ENCODE data around the gene ADARB2. TPM values are rescaled to one million over a fixed set of nuclear protein-coding genes. Genes with fewer than 3 reads are reported as not detected.

Gene ADARB2
- polyA plus RNA-seq, 1 of the 3 experiments (the other 2 are of a cell fraction) = not detected

GRCh38 chr10:1297566-1298301 lies 439.6 kb downstream of the ADARB2 start:
- ChIA-PET CTCF (interaction anchor here (0.7 to 6.2 kb wide), 7 partner anchors 25 to 607 kb away, joined by 3 to 23 read pairs (median 3); partner anchors contain the start of gene ADARB2), POLR2A (interaction anchor here (0.6 to 1.3 kb wide), 2 partner anchors 20 to 26 kb away, joined by 3 read pairs; no protein-coding TSS in a partner anchor)
- peak overlapping the region in 1 of 2 experiments; percentile 100; a peak in 2 of 4 replicates for H3K27ac ChIP-seq (ENCODE audit: low read depth in 2 of 2, low read length in 1 of 2)
- H3K4me3 ChIP-seq (ENCODE audit: low read depth in 2 of 2, low read length in 1 of 2) = no peak overlapping the region
- no peaks in the 10 kb centered on the region for H3K36me3 ChIP-seq (replicated peaks in 1 of 2; ENCODE audit: control insufficient read depth in 1 of 2, insufficient read depth in 2 of 2, low read length in 1 of 2)
- DNase-seq = peak; percentile 59
- no peaks in the 10 kb centered on the region for H3K9me2 ChIP-seq
- peaks cover 0 to 51% of the 10 kb centered on the region in 2 experiments; a peak in 2 of 4 replicates for H3K4me1 ChIP-seq (ENCODE audit: control insufficient read depth in 1 of 2, insufficient read depth in 2 of 2, low read depth in 1 of 2, low read length in 1 of 2)
- H3K27me3 ChIP-seq (ENCODE audit: insufficient read depth) = no peaks in the 10 kb centered on the region
- H3K9me3 ChIP-seq = no peaks in the 10 kb centered on the region
- WGBS (ENCODE audit: low lambda C conversion rate) = 42% methylated on average over 8 of the region's 14 CpGs
- H3K4me2 ChIP-seq = no peak overlapping the region
- H4K20me1 ChIP-seq (ENCODE audit: insufficient read depth) = no peaks in the 10 kb centered on the region
- no peaks in the 10 kb centered on the region for H3F3A ChIP-seq (replicated peaks; ENCODE audit: insufficient read depth)
- H2AFZ ChIP-seq (ENCODE audit: low read depth) = no peak overlapping the region
- TF ChIP-seq CHD2 (IDR thresholded peaks at IDR 0.05; ENCODE audit: low read length, partially characterized antibody) = no peak
- no peak for TF ChIP-seq RCOR1 (IDR thresholded peaks at IDR 0.05; ENCODE audit: low read length)
- TF ChIP-seq EZH2phosphoT487 (IDR thresholded peaks at IDR 0.05; ENCODE audit: borderline replicate concordance, low read depth) = no peak
- no peak for TF ChIP-seq IRF3 (IDR thresholded peaks at IDR 0.05; ENCODE audit: low read depth, low read length)
- TF ChIP-seq NFIC (IDR thresholded peaks at IDR 0.05; ENCODE audit: borderline replicate concordance) = no peak
- TF ChIP-seq SMC3 (IDR thresholded peaks at IDR 0.05; ENCODE audit: low read depth, low read length) = peak; percentile 14; the same call in 1 of the 2 replicates
- TF ChIP-seq GATA2 (CRISPR knock-in tag; IDR thresholded peaks at IDR 0.05) = no peak
- TF ChIP-seq MEF2A (IDR thresholded peaks at IDR 0.05; ENCODE audit: borderline replicate concordance, low read depth) = no peak
- no peak for TF ChIP-seq SIN3A (IDR thresholded peaks at IDR 0.05; ENCODE audit: borderline replicate concordance, low read depth, low read length)
- no peak for TF ChIP-seq TEAD4 (IDR thresholded peaks at IDR 0.05; ENCODE audit: borderline replicate concordance, insufficient read depth)
- TF ChIP-seq RAD21 (IDR thresholded peaks at IDR 0.05; ENCODE audit: low read length) = peak; percentile 44
- TF ChIP-seq REST (IDR thresholded peaks at IDR 0.05; ENCODE audit: low read depth, low read length) = no peak
- TF ChIP-seq RFX5 (IDR thresholded peaks at IDR 0.05; ENCODE audit: low read length) = no peak
- TF ChIP-seq FOXM1 (IDR thresholded peaks at IDR 0.05; ENCODE audit: low read depth) = no peak
- no peak for TF ChIP-seq ELF1 (IDR thresholded peaks at IDR 0.05)
- TF ChIP-seq MAX (IDR thresholded peaks at IDR 0.05; ENCODE audit: low read depth) = no peak
- no peak overlapping the region for H3K9ac ChIP-seq
- no peaks in the 10 kb centered on the region for H3K79me2 ChIP-seq (ENCODE audit: insufficient read depth)
